Hepatocyte (in vitro differentiated cells): ENCODE results near the gene P3H3.

Source experiments
- CTCF ChIP-seq: fragments of 200-600 bp; sonication (generic); IDR thresholded peaks from 2 replicates; pipeline ENCODE4 v1.5.1; 2016; ENCODE audit warnings: antibody characterized with exemption, mild to moderate bottlenecking; ENCODE audit not compliant: poor library complexity
- EZH2 ChIP-seq: fragments of 200-600 bp; sonication (generic); IDR thresholded peaks from 2 replicates; pipeline ENCODE4 v1.6.1; 2016; ENCODE audit warnings: antibody characterized with exemption, mild to moderate bottlenecking, borderline replicate concordance
- EZH2phosphoT487 ChIP-seq: fragments of 200-600 bp; sonication (generic); IDR thresholded peaks from one replicate; pipeline ENCODE4 v1.6.1; 2018; ENCODE audit warnings: antibody characterized with exemption, mild to moderate bottlenecking, low read depth, moderate library complexity; ENCODE audit not compliant: unreplicated experiment, severe bottlenecking

DNA sequence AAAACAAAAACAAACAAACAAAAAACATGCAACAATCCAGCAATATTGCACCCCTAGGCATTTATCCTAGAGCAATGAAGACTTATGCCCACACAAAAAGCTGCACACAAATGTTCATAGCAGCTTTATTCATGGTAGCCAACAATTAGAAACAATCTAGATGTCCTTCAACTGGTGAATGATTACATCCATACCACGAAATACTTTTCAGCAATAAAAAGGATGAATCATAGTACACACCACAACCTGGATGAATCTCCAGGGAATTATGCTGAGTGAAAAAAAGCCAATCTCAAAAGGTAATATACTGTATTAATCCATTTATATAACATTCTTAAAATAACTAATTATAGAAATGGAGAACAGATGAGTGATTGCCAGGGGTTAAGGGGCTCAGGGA is 21.0 kb upstream of the P3H3 start:
- no peak for TF ChIP-seq CTCF
- TF ChIP-seq EZH2phosphoT487, result no peak
- no peak for TF ChIP-seq EZH2
